ENCODE data around the gene APRT. TPM values are rescaled to one million over a fixed set of nuclear protein-coding genes. Genes with fewer than 3 reads are reported as not detected.

Gene APRT
- total and polyA plus RNA-seq, 4 donors = 15.8 to 107 (median 66.4) TPM

- no peak for DNase-seq (ENCODE audit: low read depth in 4 of 6, low spot score in 6 of 6)
- no peaks in the 10 kb centered on the region for H3K9me3 ChIP-seq (ENCODE audit: control insufficient read depth, insufficient read depth, low read length)
- H3K36me3 ChIP-seq (ENCODE audit: control insufficient read depth, insufficient read depth, low read length) = peaks cover 92% of the 10 kb centered on the region
- no peaks in the 10 kb centered on the region for H3K27me3 ChIP-seq (ENCODE audit: control insufficient read depth, insufficient read depth, low read length)
- WGBS (ENCODE audit: insufficient coverage) = 92% methylated on average over 14 of the region's 17 CpGs
- no peak overlapping the region for H3K27ac ChIP-seq (ENCODE audit: low read depth, low read length)
- no peaks in the 10 kb centered on the region for H3K4me1 ChIP-seq (ENCODE audit: control insufficient read depth, insufficient read depth, low read length)
- H3K4me3 ChIP-seq (ENCODE audit: low read depth, low read length) = no peak overlapping the region
Measured at GRCh38 chr16:88836791-88837190, 25.1 kb upstream of the APRT start.

GRCh38 chr16:88835818-88836217 is 24.1 kb upstream of the APRT start:
- H3K27ac ChIP-seq (ENCODE audit: low read depth, low read length) = no peak overlapping the region
- DNase-seq (ENCODE audit: low read depth in 4 of 6, low spot score in 6 of 6) = no peak
- H3K4me1 ChIP-seq (ENCODE audit: control insufficient read depth, insufficient read depth, low read length) = no peaks in the 10 kb centered on the region
- H3K9me3 ChIP-seq (ENCODE audit: control insufficient read depth, insufficient read depth, low read length) = no peaks in the 10 kb centered on the region
- peaks cover 88% of the 10 kb centered on the region for H3K36me3 ChIP-seq (ENCODE audit: control insufficient read depth, insufficient read depth, low read length)
- H3K27me3 ChIP-seq (ENCODE audit: control insufficient read depth, insufficient read depth, low read length) = no peaks in the 10 kb centered on the region
- WGBS (ENCODE audit: insufficient coverage) = 91% methylated on average over 28 of the region's 33 CpGs
- H3K4me3 ChIP-seq (ENCODE audit: low read depth, low read length) = no peak overlapping the region

GRCh38 chr16:88835383-88835782 is 23.7 kb upstream of the APRT start:
- Histone ChIP-seq H3K36me3 (ENCODE audit: control insufficient read depth, insufficient read depth, low read length) (peaks cover 88% of the 10 kb centered on the region), H3K9me3 (ENCODE audit: control insufficient read depth, insufficient read depth, low read length) (no peaks in the 10 kb centered on the region), H3K4me3 (ENCODE audit: low read depth, low read length) (no peak overlapping the region), H3K27ac (ENCODE audit: low read depth, low read length) (no peak overlapping the region), H3K27me3 (ENCODE audit: control insufficient read depth, insufficient read depth, low read length) (no peaks in the 10 kb centered on the region), H3K4me1 (ENCODE audit: control insufficient read depth, insufficient read depth, low read length) (no peaks in the 10 kb centered on the region)
- WGBS (ENCODE audit: insufficient coverage) = 82% methylated on average over 9 of the region's 11 CpGs
- no peak for DNase-seq (ENCODE audit: low read depth in 4 of 6, low spot score in 6 of 6)

GRCh38 chr16:88834670-88835069 is 22.9 kb upstream of the APRT start:
- 89% methylated on average over 13 of the region's 13 CpGs for WGBS (ENCODE audit: insufficient coverage)
- Histone ChIP-seq H3K36me3 (ENCODE audit: control insufficient read depth, insufficient read depth, low read length) (peaks cover 87% of the 10 kb centered on the region), H3K9me3 (ENCODE audit: control insufficient read depth, insufficient read depth, low read length) (no peaks in the 10 kb centered on the region), H3K4me3 (ENCODE audit: low read depth, low read length) (no peak overlapping the region), H3K27me3 (ENCODE audit: control insufficient read depth, insufficient read depth, low read length) (no peaks in the 10 kb centered on the region), H3K4me1 (ENCODE audit: control insufficient read depth, insufficient read depth, low read length) (peaks cover 2% of the 10 kb centered on the region), H3K27ac (ENCODE audit: low read depth, low read length) (no peak overlapping the region)
- no peak for DNase-seq (ENCODE audit: low read depth in 4 of 6, low spot score in 6 of 6)

GRCh38 chr16:88833086-88833485 is 21.4 kb upstream of the APRT start:
- no peak for DNase-seq (ENCODE audit: low read depth in 4 of 6, low spot score in 6 of 6)
- H3K4me1 ChIP-seq (ENCODE audit: control insufficient read depth, insufficient read depth, low read length) = peaks cover 14% of the 10 kb centered on the region
- no peaks in the 10 kb centered on the region for H3K9me3 ChIP-seq (ENCODE audit: control insufficient read depth, insufficient read depth, low read length)
- no peak overlapping the region for H3K27ac ChIP-seq (ENCODE audit: low read depth, low read length)
- no peak overlapping the region for H3K4me3 ChIP-seq (ENCODE audit: low read depth, low read length)
- H3K27me3 ChIP-seq (ENCODE audit: control insufficient read depth, insufficient read depth, low read length) = no peaks in the 10 kb centered on the region
- WGBS (ENCODE audit: insufficient coverage) = 91% methylated on average over 12 of the region's 13 CpGs
- H3K36me3 ChIP-seq (ENCODE audit: control insufficient read depth, insufficient read depth, low read length) = peaks cover 86% of the 10 kb centered on the region

- DNase-seq (ENCODE audit: low read depth in 4 of 6, low spot score in 6 of 6) = no peak
- Histone ChIP-seq H3K27me3 (ENCODE audit: control insufficient read depth, insufficient read depth, low read length) (no peaks in the 10 kb centered on the region), H3K36me3 (ENCODE audit: control insufficient read depth, insufficient read depth, low read length) (peaks cover 85% of the 10 kb centered on the region), H3K27ac (ENCODE audit: low read depth, low read length) (no peak overlapping the region), H3K4me1 (ENCODE audit: control insufficient read depth, insufficient read depth, low read length) (peaks cover 14% of the 10 kb centered on the region), H3K9me3 (ENCODE audit: control insufficient read depth, insufficient read depth, low read length) (no peaks in the 10 kb centered on the region), H3K4me3 (ENCODE audit: low read depth, low read length) (no peak overlapping the region)
- 76% methylated on average over 12 of the region's 13 CpGs for WGBS (ENCODE audit: insufficient coverage)
Measured at GRCh38 chr16:88831838-88832237, 20.1 kb upstream of the APRT start.

- H3K27me3 ChIP-seq (ENCODE audit: control insufficient read depth, insufficient read depth, low read length) = no peaks in the 10 kb centered on the region
- DNase-seq (ENCODE audit: low read depth in 4 of 6, low spot score in 6 of 6) = no peak
- H3K27ac ChIP-seq (ENCODE audit: low read depth, low read length) = no peak overlapping the region
- 93% methylated on average over 14 of the region's 14 CpGs for WGBS (ENCODE audit: insufficient coverage)
- peaks cover 14% of the 10 kb centered on the region for H3K4me1 ChIP-seq (ENCODE audit: control insufficient read depth, insufficient read depth, low read length)
- no peaks in the 10 kb centered on the region for H3K9me3 ChIP-seq (ENCODE audit: control insufficient read depth, insufficient read depth, low read length)
- H3K36me3 ChIP-seq (ENCODE audit: control insufficient read depth, insufficient read depth, low read length) = peaks cover 88% of the 10 kb centered on the region
- H3K4me3 ChIP-seq (ENCODE audit: low read depth, low read length) = no peak overlapping the region
Measured at GRCh38 chr16:88830783-88831182, 19.1 kb upstream of the APRT start.

GRCh38 chr16:88830258-88830657 is 18.5 kb upstream of the APRT start:
- WGBS (ENCODE audit: insufficient coverage) = 73% methylated on average over 11 of the region's 11 CpGs
- no peak overlapping the region for H3K27ac ChIP-seq (ENCODE audit: low read depth, low read length)

GRCh38 chr16:88828711-88829110 is 17.0 kb upstream of the APRT start:
- H3K9me3 ChIP-seq (ENCODE audit: control insufficient read depth, insufficient read depth, low read length) = no peaks in the 10 kb centered on the region
- H3K27ac ChIP-seq (ENCODE audit: low read depth, low read length) = no peak overlapping the region
- 70% methylated on average over 24 of the region's 24 CpGs for WGBS (ENCODE audit: insufficient coverage)
- no peak for DNase-seq (ENCODE audit: low read depth in 4 of 6, low spot score in 6 of 6)
- peaks cover 14% of the 10 kb centered on the region for H3K4me1 ChIP-seq (ENCODE audit: control insufficient read depth, insufficient read depth, low read length)
- H3K27me3 ChIP-seq (ENCODE audit: control insufficient read depth, insufficient read depth, low read length) = no peaks in the 10 kb centered on the region
- H3K36me3 ChIP-seq (ENCODE audit: control insufficient read depth, insufficient read depth, low read length) = peaks cover 88% of the 10 kb centered on the region
- no peak overlapping the region for H3K4me3 ChIP-seq (ENCODE audit: low read depth, low read length)

More at GRCh38 chr16:88830258-88830657, 18.5 kb upstream of the APRT start:
- H3K4me1 ChIP-seq (ENCODE audit: control insufficient read depth, insufficient read depth, low read length) = peaks cover 14% of the 10 kb centered on the region
- H3K4me3 ChIP-seq (ENCODE audit: low read depth, low read length) = no peak overlapping the region
- H3K27me3 ChIP-seq (ENCODE audit: control insufficient read depth, insufficient read depth, low read length) = no peaks in the 10 kb centered on the region
- peak in 1 of 6 donors; percentile 25 for DNase-seq (ENCODE audit: low read depth in 4 of 6, low spot score in 6 of 6)
- no peaks in the 10 kb centered on the region for H3K9me3 ChIP-seq (ENCODE audit: control insufficient read depth, insufficient read depth, low read length)
- peaks cover 88% of the 10 kb centered on the region for H3K36me3 ChIP-seq (ENCODE audit: control insufficient read depth, insufficient read depth, low read length)

GRCh38 chr16:88827727-88828126 is 16.0 kb upstream of the APRT start:
- DNase-seq (ENCODE audit: low read depth in 4 of 6, low spot score in 6 of 6) = no peak
- Histone ChIP-seq H3K36me3 (ENCODE audit: control insufficient read depth, insufficient read depth, low read length) (peaks cover 88% of the 10 kb centered on the region), H3K27me3 (ENCODE audit: control insufficient read depth, insufficient read depth, low read length) (no peaks in the 10 kb centered on the region), H3K4me1 (ENCODE audit: control insufficient read depth, insufficient read depth, low read length) (peaks cover 14% of the 10 kb centered on the region), H3K4me3 (ENCODE audit: low read depth, low read length) (no peak overlapping the region), H3K27ac (ENCODE audit: low read depth, low read length) (no peak overlapping the region), H3K9me3 (ENCODE audit: control insufficient read depth, insufficient read depth, low read length) (no peaks in the 10 kb centered on the region)
- 80% methylated on average over 21 of the region's 21 CpGs for WGBS (ENCODE audit: insufficient coverage)
